Activated naive CD4-positive, alpha-beta T cell treated with anti-CD3 and anti-CD28 coated beads, Interleukin-2, amount 10 ng/mL, durations not matched to agents 7 days and 5 days (primary cell): Measurements from ENCODE around the gene PODXL.

Experiments used
- CTCF ChIA-PET: fragments of 350-600 bp; sonication (Branson Sonifier 250); formaldehyde crosslinking; loops from one replicate; lab custom pipeline; 2021; ENCODE audit warnings: antibody characterized with exemption; lab: Charles Lee
- DNase-seq: peaks from one replicate; pipeline ENCODE4 v3.0.0-alpha.2; 2020
- H3K27ac Mint-ChIP-seq: one replicate; pipeline ENCODE4 v1.8.0; 2021; ENCODE audit warnings: mild to moderate bottlenecking, moderate library complexity, mixed read lengths
- H3K27me3 Mint-ChIP-seq: one replicate; pipeline ENCODE4 v1.8.0; 2021; ENCODE audit warnings: mild to moderate bottlenecking, mixed read lengths
- H3K36me3 Mint-ChIP-seq: one replicate; pipeline ENCODE4 v1.8.0; 2021; ENCODE audit warnings: mixed read lengths
- H3K4me1 Mint-ChIP-seq: one replicate; pipeline ENCODE4 v1.8.0; 2021; ENCODE audit warnings: mixed read lengths
- H3K4me3 Mint-ChIP-seq: one replicate; pipeline ENCODE4 v1.8.0; 2021; ENCODE audit warnings: mild to moderate bottlenecking, moderate library complexity, mixed read lengths
- H3K9me3 Mint-ChIP-seq: one replicate; pipeline ENCODE4 v1.8.0; 2021; ENCODE audit warnings: mixed read lengths

The PODXL gene

GRCh38 chr7:131495669-131496498, 60.5 kb downstream of the PODXL start:
- CTCF ChIA-PET, result interaction anchor here (0.9 to 1.1 kb wide), 2 partner anchors 12 to 736 kb away, joined by 3 to 5 read pairs; no protein-coding TSS in a partner anchor
- Mint-ChIP-seq H3K36me3 (peaks cover 6% of the 10 kb centered on the region), H3K4me3 (no peak overlapping the region), H3K27me3 (no peaks in the 10 kb centered on the region), H3K4me1 (peaks cover 7% of the 10 kb centered on the region), H3K27ac (no peak overlapping the region), H3K9me3 (no peaks in the 10 kb centered on the region)
- DNase-seq, result no peak

GRCh38 chr7:131494182-131494581, 62.2 kb downstream of the PODXL start:
- Mint-ChIP-seq H3K36me3 (peaks cover 6% of the 10 kb centered on the region), H3K27me3 (no peaks in the 10 kb centered on the region), H3K9me3 (no peaks in the 10 kb centered on the region), H3K4me3 (no peak overlapping the region), H3K4me1 (no peaks in the 10 kb centered on the region), H3K27ac (no peak overlapping the region)
- CTCF ChIA-PET, result no interaction called here
- DNase-seq, result no peak

- no peak overlapping the region for H3K4me3 Mint-ChIP-seq
- CTCF ChIA-PET, result interaction anchor here (1.3 kb wide), 2 partner anchors 20 to 52 kb away, joined by 3 to 5 read pairs; no protein-coding TSS in a partner anchor
These were observed 62.8 kb downstream of the PODXL start for GRCh38 chr7:131493581-131493980.

GRCh38 chr7:131493081-131493480, 63.3 kb downstream of the PODXL start:
- no peak overlapping the region for H3K4me3 Mint-ChIP-seq
- no peaks in the 10 kb centered on the region for H3K4me1 Mint-ChIP-seq
- H3K27ac Mint-ChIP-seq, result no peak overlapping the region
- no peaks in the 10 kb centered on the region for H3K9me3 Mint-ChIP-seq
- H3K36me3 Mint-ChIP-seq, result peaks cover 6% of the 10 kb centered on the region
- CTCF ChIA-PET, result interaction anchor here (1.3 to 1.8 kb wide), 3 partner anchors 14 to 52 kb away, joined by 3 to 6 read pairs (median 5); no protein-coding TSS in a partner anchor
- no peak for DNase-seq
- no peaks in the 10 kb centered on the region for H3K27me3 Mint-ChIP-seq

More at GRCh38 chr7:131493581-131493980, 62.8 kb downstream of the PODXL start:
- no peaks in the 10 kb centered on the region for H3K27me3 Mint-ChIP-seq
- H3K36me3 Mint-ChIP-seq, result peaks cover 6% of the 10 kb centered on the region
- H3K27ac Mint-ChIP-seq, result no peak overlapping the region
- no peaks in the 10 kb centered on the region for H3K4me1 Mint-ChIP-seq
- H3K9me3 Mint-ChIP-seq, result no peaks in the 10 kb centered on the region
- DNase-seq, result no peak

GRCh38 chr7:131489881-131490280, 66.5 kb downstream of the PODXL start:
- Mint-ChIP-seq H3K36me3 (peaks cover 12% of the 10 kb centered on the region), H3K27me3 (no peaks in the 10 kb centered on the region), H3K4me1 (no peaks in the 10 kb centered on the region), H3K9me3 (no peaks in the 10 kb centered on the region), H3K27ac (no peak overlapping the region), H3K4me3 (no peak overlapping the region)
- CTCF ChIA-PET, result interaction anchor here (0.5 to 1.2 kb wide), 2 partner anchors 11 to 136 kb away, joined by 3 read pairs; no protein-coding TSS in a partner anchor
- DNase-seq, result no peak

GRCh38 chr7:131489196-131489595, 67.2 kb downstream of the PODXL start:
- no peak overlapping the region for H3K4me3 Mint-ChIP-seq
- H3K4me1 Mint-ChIP-seq, result no peaks in the 10 kb centered on the region
- H3K9me3 Mint-ChIP-seq, result no peaks in the 10 kb centered on the region
- no peaks in the 10 kb centered on the region for H3K27me3 Mint-ChIP-seq
- H3K36me3 Mint-ChIP-seq, result peaks cover 12% of the 10 kb centered on the region
- H3K27ac Mint-ChIP-seq, result no peak overlapping the region
- CTCF ChIA-PET, result no interaction called here
- DNase-seq, result no peak

- Mint-ChIP-seq H3K9me3 (no peaks in the 10 kb centered on the region), H3K4me1 (no peaks in the 10 kb centered on the region), H3K4me3 (no peak overlapping the region), H3K27ac (no peak overlapping the region), H3K27me3 (no peaks in the 10 kb centered on the region), H3K36me3 (peaks cover 15% of the 10 kb centered on the region)
- CTCF ChIA-PET, result interaction anchor here (0.7 kb wide), 1 partner anchor 1331 kb away, joined by 3 read pairs; no protein-coding TSS in a partner anchor
- no peak for DNase-seq
These were observed 68.1 kb downstream of the PODXL start for GRCh38 chr7:131488361-131488760.

GRCh38 chr7:131487217-131487616, 69.2 kb downstream of the PODXL start:
- CTCF ChIA-PET, result no interaction called here
- Mint-ChIP-seq H3K27me3 (no peaks in the 10 kb centered on the region), H3K9me3 (no peaks in the 10 kb centered on the region), H3K36me3 (peaks cover 17% of the 10 kb centered on the region), H3K4me1 (no peaks in the 10 kb centered on the region), H3K27ac (no peak overlapping the region), H3K4me3 (no peak overlapping the region)
- DNase-seq, result no peak

GRCh38 chr7:131486346-131486745, 70.1 kb downstream of the PODXL start:
- H3K4me1 Mint-ChIP-seq, result no peaks in the 10 kb centered on the region
- no peak overlapping the region for H3K27ac Mint-ChIP-seq
- H3K36me3 Mint-ChIP-seq, result peaks cover 17% of the 10 kb centered on the region
- no peaks in the 10 kb centered on the region for H3K27me3 Mint-ChIP-seq
- H3K4me3 Mint-ChIP-seq, result no peak overlapping the region
- CTCF ChIA-PET, result no interaction called here
- no peaks in the 10 kb centered on the region for H3K9me3 Mint-ChIP-seq
- DNase-seq, result no peak

- Mint-ChIP-seq H3K4me3 (no peak overlapping the region), H3K27me3 (no peaks in the 10 kb centered on the region), H3K9me3 (no peaks in the 10 kb centered on the region), H3K27ac (no peak overlapping the region), H3K4me1 (no peaks in the 10 kb centered on the region), H3K36me3 (peaks cover 15% of the 10 kb centered on the region)
- DNase-seq, result no peak
- CTCF ChIA-PET, result no interaction called here
These were observed 72.8 kb downstream of the PODXL start for GRCh38 chr7:131483586-131483985.

GRCh38 chr7:131482800-131483199, 73.6 kb downstream of the PODXL start:
- Mint-ChIP-seq H3K27me3 (no peaks in the 10 kb centered on the region), H3K4me3 (no peak overlapping the region), H3K4me1 (no peaks in the 10 kb centered on the region), H3K9me3 (no peaks in the 10 kb centered on the region), H3K36me3 (peaks cover 15% of the 10 kb centered on the region), H3K27ac (no peak overlapping the region)
- no peak for DNase-seq
- CTCF ChIA-PET, result no interaction called here

GRCh38 chr7:131480384-131481315, 75.8 kb downstream of the PODXL start:
- H3K27me3 Mint-ChIP-seq, result no peaks in the 10 kb centered on the region
- DNase-seq, result no peak
- no peaks in the 10 kb centered on the region for H3K4me1 Mint-ChIP-seq
- H3K4me3 Mint-ChIP-seq, result no peak overlapping the region
- no peak overlapping the region for H3K27ac Mint-ChIP-seq
- CTCF ChIA-PET, result no interaction called here
- no peaks in the 10 kb centered on the region for H3K9me3 Mint-ChIP-seq
- peaks cover 7% of the 10 kb centered on the region for H3K36me3 Mint-ChIP-seq

- H3K27me3 Mint-ChIP-seq, result no peaks in the 10 kb centered on the region
- H3K4me3 Mint-ChIP-seq, result no peak overlapping the region
- no peaks in the 10 kb centered on the region for H3K9me3 Mint-ChIP-seq
- no peak for DNase-seq
- no peaks in the 10 kb centered on the region for H3K4me1 Mint-ChIP-seq
- H3K27ac Mint-ChIP-seq, result no peak overlapping the region
- peaks cover 11% of the 10 kb centered on the region for H3K36me3 Mint-ChIP-seq
- CTCF ChIA-PET, result no interaction called here
These were observed 79.7 kb downstream of the PODXL start for GRCh38 chr7:131476740-131477139.
